ENCODE measurements around the gene TWNK.

The TWNK gene

DNA sequence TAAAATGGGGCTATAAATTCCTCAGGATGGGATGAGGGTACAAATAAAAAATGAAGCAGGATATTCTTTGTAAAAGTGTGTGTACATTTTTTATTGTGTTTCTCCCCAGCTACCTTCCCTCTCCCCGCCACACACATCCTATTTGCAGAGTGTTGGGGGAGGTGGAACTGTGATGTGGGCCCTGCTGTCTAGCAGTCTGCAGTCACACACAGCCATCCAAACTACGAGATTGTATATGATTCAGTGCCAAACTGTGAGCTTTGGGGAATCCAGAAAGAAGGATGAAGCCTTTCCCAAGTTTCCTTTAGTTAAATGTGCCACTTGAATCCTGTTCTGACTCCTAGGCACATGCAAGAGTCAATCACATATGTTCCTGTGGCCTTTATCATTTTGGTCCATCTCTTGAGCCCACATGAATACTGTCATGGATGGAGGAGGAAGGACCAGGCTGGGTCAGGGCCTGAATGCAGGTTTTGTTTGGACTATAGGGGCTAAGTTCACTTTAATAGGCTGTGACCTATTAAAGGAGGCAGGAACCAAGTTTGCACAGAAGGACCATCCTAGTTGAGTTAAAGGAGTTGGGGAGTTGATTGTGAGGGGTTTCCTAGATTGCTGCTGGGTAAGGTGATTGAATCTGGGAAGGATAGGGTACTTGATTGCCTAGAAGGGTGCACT is 19.1 kb upstream of the TWNK start:
- DNase-seq (ENCODE audit: low read depth): no peak
- no peak overlapping the region for H3K4me3 ChIP-seq (ENCODE audit: low read length)
- TF ChIP-seq CTCF (IDR thresholded peaks at IDR 0.05; ENCODE audit: insufficient read depth, low read depth, low read length, missing control alignments): no peak

DNA sequence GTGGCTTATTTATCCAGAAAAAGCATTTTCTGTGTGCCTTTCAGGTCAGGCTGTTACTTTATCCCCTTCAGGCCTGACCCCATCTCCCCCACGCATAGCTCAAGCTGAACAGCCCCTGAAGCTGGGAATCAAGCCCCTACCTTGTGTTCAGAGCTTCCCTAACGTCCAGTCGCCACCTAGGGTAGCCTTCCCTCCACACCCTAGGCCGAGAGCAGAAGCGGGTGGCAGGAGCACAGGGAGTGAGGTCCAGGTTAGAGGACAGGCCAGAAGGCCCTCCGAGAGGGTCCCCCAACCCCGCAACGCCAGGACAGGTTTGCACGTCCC is 18.5 kb upstream of the TWNK start:
- no peak for TF ChIP-seq CTCF (IDR thresholded peaks at IDR 0.05; ENCODE audit: insufficient read depth, low read depth, low read length, missing control alignments)
- no peak for DNase-seq (ENCODE audit: low read depth)
- H3K4me3 ChIP-seq (ENCODE audit: low read length): peak overlapping the region; percentile 49

DNA sequence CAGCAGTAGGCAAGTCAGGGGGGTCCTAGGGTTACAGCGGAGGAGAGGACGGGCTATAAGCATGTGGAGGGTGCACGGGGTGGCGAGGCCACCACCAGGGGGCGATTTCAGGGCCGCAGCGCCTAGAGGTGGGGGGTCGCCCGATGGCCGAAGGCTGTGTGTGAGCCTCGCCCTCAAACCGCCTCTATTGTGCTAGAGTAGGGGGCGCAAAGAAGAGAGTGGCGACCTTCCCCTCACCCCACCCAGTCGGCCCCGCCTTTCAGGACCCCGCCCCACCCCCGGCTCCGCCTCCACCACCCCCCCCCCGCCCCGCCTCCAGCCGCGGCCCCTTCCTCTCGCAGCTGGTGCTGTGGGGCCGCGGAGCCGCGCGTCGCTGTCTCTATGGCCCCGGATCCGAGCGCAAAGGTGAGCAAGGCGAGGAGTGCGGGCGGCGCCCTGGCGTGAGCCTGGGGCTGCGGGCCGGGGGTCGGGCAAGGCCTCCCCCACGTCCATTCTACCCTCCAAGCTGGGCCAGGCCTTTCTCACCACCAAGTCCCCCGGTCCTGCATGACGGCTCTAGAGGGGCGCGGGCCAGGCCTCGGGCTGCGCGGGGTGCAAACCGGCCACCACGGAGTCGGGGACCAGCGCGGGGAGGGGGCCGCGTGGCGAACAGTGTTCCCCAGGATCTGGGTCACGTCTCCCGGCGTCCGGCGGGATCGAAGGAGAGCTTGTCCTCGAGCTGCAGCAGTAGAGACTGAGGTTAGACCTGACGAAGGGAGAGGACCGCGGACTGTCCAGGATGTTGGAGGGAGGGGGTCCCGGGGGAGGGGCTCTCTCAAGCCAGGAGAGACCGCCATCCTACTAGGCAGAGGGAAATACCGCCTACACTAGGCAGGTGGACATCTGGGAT is 17.9 kb upstream of the TWNK start, which contains the start of gene SEMA4G:
Gene SEMA4G, plus strand, starts transcription at position 318 of the 889 bp plus-strand sequence. CDS start 3,409 bp downstream, outside the sequence.
- peak within 1 kb of the TSS; percentile 49 for H3K4me3 ChIP-seq (ENCODE audit: low read length)
- TF ChIP-seq CTCF (IDR thresholded peaks at IDR 0.05; ENCODE audit: insufficient read depth, low read depth, low read length, missing control alignments): peak; percentile 73
- DNase-seq (ENCODE audit: low read depth): peak; percentile 16

DNA sequence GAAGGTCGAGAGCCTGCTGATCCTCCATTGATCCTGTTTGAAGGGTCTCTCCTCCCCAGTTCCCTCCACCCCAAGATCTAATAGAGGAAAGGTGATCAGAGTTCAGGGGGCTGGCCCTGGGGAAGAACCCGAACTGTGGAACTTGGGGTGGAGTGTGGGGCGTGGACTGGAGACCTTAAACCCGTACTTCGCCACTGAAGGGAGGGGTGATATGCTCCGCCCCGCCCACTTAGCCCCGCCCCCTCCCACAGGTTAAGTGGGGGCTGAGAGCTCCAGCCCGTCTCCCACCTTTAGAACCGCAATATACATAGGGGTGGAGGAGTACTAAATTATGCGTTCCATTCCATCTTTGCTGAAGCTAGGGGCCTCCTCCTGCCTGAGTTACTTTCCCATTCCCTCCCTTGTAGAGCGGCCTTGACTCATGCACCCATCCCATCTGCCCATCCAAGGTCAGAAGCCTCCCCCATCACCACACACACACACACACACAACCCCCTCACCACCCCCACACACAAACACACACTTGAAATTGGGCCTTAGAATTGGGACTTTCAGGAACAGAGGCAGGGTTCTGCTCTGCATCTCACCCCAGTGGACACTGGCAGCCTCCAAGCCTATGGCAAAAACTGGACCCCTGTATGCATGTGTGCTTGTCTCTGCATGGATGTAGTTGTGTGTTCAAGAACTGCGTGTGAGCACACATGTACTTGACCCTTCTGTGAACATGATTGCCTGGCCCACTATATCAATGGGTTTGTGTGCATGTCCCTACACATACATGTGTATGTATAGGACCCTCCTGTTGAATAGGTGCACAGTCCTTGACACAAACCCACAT is 17.0 kb upstream of the TWNK start:
- no peak for TF ChIP-seq CTCF (IDR thresholded peaks at IDR 0.05; ENCODE audit: insufficient read depth, low read depth, low read length, missing control alignments)
- peak; percentile 27 for DNase-seq (ENCODE audit: low read depth)
- H3K4me3 ChIP-seq (ENCODE audit: low read length): peak overlapping the region; percentile 49

DNA sequence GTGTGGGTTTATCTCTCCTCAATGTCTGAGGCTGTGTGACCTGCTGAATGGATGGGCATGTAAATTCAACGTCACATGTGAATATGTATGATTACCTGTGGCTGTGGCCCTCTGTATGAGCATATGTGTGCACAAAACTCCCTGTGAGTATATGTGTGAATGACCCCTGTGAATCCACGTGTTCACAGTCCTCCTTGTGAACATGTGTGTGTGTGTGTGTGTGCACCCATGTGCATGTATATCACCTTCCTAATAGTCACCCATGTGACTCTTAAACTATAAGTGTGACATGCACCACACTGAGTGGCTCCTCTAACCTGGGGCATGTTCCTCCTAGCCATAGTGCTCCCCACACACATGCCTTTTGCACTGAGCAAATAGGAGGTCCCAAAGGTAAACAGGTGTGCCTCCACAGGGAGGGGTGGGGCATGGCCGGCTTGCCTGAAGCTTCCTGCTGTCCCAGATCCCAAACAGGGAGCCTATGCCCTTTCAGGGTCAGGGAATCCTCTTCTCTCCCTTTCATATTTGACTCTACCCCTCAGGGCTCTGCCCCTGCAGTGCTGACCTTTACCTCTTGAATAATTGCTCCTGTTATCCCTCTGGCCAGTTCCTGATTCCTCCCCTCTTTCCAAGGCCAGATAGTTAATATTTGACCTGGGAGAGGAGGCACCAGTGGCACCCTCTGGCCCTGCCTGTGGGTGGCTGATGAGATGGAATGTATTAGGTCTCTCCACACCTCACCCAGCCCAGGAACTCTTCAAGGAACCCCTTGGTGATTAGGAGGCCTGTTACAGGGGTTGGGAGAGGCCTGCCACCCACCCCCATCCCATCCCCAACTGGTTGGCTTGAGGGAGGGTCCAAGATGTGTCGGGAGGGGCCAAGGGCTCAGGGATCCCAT is 16.2 kb upstream of the TWNK start:
- no peak for DNase-seq (ENCODE audit: low read depth)
- no peak for TF ChIP-seq CTCF (IDR thresholded peaks at IDR 0.05; ENCODE audit: insufficient read depth, low read depth, low read length, missing control alignments)
- no peak overlapping the region for H3K4me3 ChIP-seq (ENCODE audit: low read length)

Measured in epithelial cell of esophagus (primary cell).